GM18526 (cell line): ENCODE data around the gene PHAX.

Experiments
- POLR2A ChIP-seq: IDR thresholded peaks from 3 replicates; pipeline ENCODE4 v1.6.1; 2011; ENCODE audit not compliant: insufficient read length; ENCODE audit errors: extremely low read depth

PHAX gene

GRCh38 chr5:126647071-126647470 lies 46.3 kb downstream of the PHAX start:
- no peak for TF ChIP-seq POLR2A

GRCh38 chr5:126648471-126648870 lies 47.7 kb downstream of the PHAX start:
- TF ChIP-seq POLR2A = no peak

- no peak for TF ChIP-seq POLR2A
Observed at GRCh38 chr5:126650463-126650862, 49.7 kb downstream of the PHAX start.

- no peak for TF ChIP-seq POLR2A
Observed at GRCh38 chr5:126651013-126651577, 50.3 kb downstream of the PHAX start.

- TF ChIP-seq POLR2A = no peak
Observed at GRCh38 chr5:126656401-126657007, 55.8 kb downstream of the PHAX start.

GRCh38 chr5:126658561-126658960 lies 57.8 kb downstream of the PHAX start:
- TF ChIP-seq POLR2A = no peak

- no peak for TF ChIP-seq POLR2A
Observed at GRCh38 chr5:126659805-126660482, 59.2 kb downstream of the PHAX start.

GRCh38 chr5:126664586-126664985 lies 63.8 kb downstream of the PHAX start:
- no peak for TF ChIP-seq POLR2A

GRCh38 chr5:126673477-126673876 lies 72.7 kb downstream of the PHAX start:
- TF ChIP-seq POLR2A = no peak

- TF ChIP-seq POLR2A = no peak
Observed at GRCh38 chr5:126674145-126674544, 73.4 kb downstream of the PHAX start.

GRCh38 chr5:126675338-126675737 lies 74.6 kb downstream of the PHAX start:
- no peak for TF ChIP-seq POLR2A

GRCh38 chr5:126676195-126676624 lies 75.5 kb downstream of the PHAX start:
- no peak for TF ChIP-seq POLR2A
